HL-60 (cell line): Measurements from ENCODE around the gene PRR5.

Experiments used
- DNase-seq, 2 experiments: peaks; one replicate each; pipeline ENCODE4 v3.0.0-alpha.2; 2010 to 2020; ENCODE audit warnings: low read depth in 1 of 2, low spot score in 1 of 2
- H3K27ac ChIP-seq: fragments of 250-450 bp; sonication (Bioruptor Pico); replicated peaks from 2 replicates; pipeline ENCODE4 v1.5.1; 2020; ENCODE audit warnings: mild to moderate bottlenecking, moderate library complexity
- H3K27me3 ChIP-seq: fragments of 250-450 bp; sonication (Bioruptor Pico); 2 replicates; pipeline ENCODE4 v1.5.1; 2021; ENCODE audit warnings: mild to moderate bottlenecking, moderate library complexity; ENCODE audit not compliant: insufficient read depth, poor library complexity, severe bottlenecking
- H3K4me3 ChIP-seq: replicated peaks from 2 replicates; pipeline ENCODE4 v1.5.1; 2011; ENCODE audit warnings: mild to moderate bottlenecking, control low read depth, low read length; ENCODE audit not compliant: insufficient read depth
- CTCF ChIP-seq: IDR thresholded peaks from one replicate; pipeline ENCODE4 v1.5.1; 2011; ENCODE audit warnings: low read length, control low read depth, inconsistent platforms; ENCODE audit not compliant: insufficient read depth
- GABPA ChIP-seq: IDR thresholded peaks from 2 replicates; pipeline ENCODE4 v1.6.1; 2012; ENCODE audit warnings: low read depth
- POLR2AphosphoS5 ChIP-seq: IDR thresholded peaks from 2 replicates; pipeline ENCODE4 v1.6.1; 2012; ENCODE audit warnings: low read depth
- SPI1 ChIP-seq: IDR thresholded peaks from 2 replicates; pipeline ENCODE4 v1.6.1; 2012; ENCODE audit warnings: low read depth, mild to moderate bottlenecking, borderline replicate concordance
- TF ChIP-seq, protein P1 (sequence below): IDR thresholded peaks from 2 replicates; pipeline ENCODE4 v1.6.1; 2012; ENCODE audit warnings: low read depth; ENCODE audit not compliant: insufficient replicate concordance

Gene PRR5

DNA sequence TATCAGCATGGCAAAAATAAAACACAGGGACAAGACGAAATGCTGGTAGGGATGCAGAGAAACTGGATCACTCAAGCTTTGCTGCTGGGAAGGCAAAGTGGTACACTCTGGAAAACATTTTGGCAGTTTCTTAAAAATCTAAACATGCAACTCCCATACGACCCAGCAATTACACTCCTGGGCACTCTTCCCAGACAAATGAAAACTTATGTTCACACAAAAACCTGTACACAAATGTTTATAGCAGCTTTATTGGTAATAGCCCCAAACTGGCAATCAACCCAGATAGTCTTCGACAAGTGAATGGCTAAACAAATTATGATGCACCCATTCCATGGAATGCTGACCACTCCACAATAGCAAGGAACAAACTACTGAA, 35.8 kb upstream of the PRR5 start:
- no peak overlapping the region for H3K27ac ChIP-seq
- peaks cover 9% of the 10 kb centered on the region for H3K27me3 ChIP-seq
- no peak for DNase-seq
- H3K4me3 ChIP-seq: no peak overlapping the region
- TF ChIP-seq, protein P1, sequence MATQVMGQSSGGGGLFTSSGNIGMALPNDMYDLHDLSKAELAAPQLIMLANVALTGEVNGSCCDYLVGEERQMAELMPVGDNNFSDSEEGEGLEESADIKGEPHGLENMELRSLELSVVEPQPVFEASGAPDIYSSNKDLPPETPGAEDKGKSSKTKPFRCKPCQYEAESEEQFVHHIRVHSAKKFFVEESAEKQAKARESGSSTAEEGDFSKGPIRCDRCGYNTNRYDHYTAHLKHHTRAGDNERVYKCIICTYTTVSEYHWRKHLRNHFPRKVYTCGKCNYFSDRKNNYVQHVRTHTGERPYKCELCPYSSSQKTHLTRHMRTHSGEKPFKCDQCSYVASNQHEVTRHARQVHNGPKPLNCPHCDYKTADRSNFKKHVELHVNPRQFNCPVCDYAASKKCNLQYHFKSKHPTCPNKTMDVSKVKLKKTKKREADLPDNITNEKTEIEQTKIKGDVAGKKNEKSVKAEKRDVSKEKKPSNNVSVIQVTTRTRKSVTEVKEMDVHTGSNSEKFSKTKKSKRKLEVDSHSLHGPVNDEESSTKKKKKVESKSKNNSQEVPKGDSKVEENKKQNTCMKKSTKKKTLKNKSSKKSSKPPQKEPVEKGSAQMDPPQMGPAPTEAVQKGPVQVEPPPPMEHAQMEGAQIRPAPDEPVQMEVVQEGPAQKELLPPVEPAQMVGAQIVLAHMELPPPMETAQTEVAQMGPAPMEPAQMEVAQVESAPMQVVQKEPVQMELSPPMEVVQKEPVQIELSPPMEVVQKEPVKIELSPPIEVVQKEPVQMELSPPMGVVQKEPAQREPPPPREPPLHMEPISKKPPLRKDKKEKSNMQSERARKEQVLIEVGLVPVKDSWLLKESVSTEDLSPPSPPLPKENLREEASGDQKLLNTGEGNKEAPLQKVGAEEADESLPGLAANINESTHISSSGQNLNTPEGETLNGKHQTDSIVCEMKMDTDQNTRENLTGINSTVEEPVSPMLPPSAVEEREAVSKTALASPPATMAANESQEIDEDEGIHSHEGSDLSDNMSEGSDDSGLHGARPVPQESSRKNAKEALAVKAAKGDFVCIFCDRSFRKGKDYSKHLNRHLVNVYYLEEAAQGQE: no peak
- TF ChIP-seq POLR2AphosphoS5 (no peak), SPI1 (no peak), CTCF (no peak), GABPA (no peak)

- H3K27me3 ChIP-seq: peaks cover 9% of the 10 kb centered on the region
- no peak for DNase-seq
- H3K27ac ChIP-seq: no peak overlapping the region
- H3K4me3 ChIP-seq: no peak overlapping the region
- TF ChIP-seq, protein P1: no peak
- TF ChIP-seq CTCF (no peak), GABPA (no peak), POLR2AphosphoS5 (no peak), SPI1 (no peak)
Observed at GRCh38 chr22:44667276-44667675, 34.7 kb upstream of the PRR5 start.

- no peak for DNase-seq
- no peak overlapping the region for H3K4me3 ChIP-seq
- TF ChIP-seq, protein P1: no peak
- no peak for TF ChIP-seq POLR2AphosphoS5
- no peak for TF ChIP-seq SPI1
- TF ChIP-seq CTCF: no peak
- no peak for TF ChIP-seq GABPA
- H3K27ac ChIP-seq: no peak overlapping the region
- peaks cover 9% of the 10 kb centered on the region for H3K27me3 ChIP-seq
Observed at GRCh38 chr22:44667829-44668189, 34.2 kb upstream of the PRR5 start.
